Gastroesophageal sphincter (tissue), 4 donors: ENCODE data around the gene DEAF1. TPM values are rescaled to one million over a fixed set of nuclear protein-coding genes. Genes with fewer than 3 reads are reported as not detected.

Source experiments
- ATAC-seq: fragments of 150-250 bp; one replicate; pipeline ENCODE4 v1.9.1; 2016; ENCODE audit warnings: mild to moderate bottlenecking, moderate library complexity
- H3K27ac ChIP-seq, 4 donors: fragments of 200-600 bp; sonication (generic) in 3 of 4; 1 replicate in 3 of 4; 2 replicates in 1 of 4; pipeline ENCODE4 v1.5.1; 2016 to 2019
- H3K27me3 ChIP-seq: fragments of 200-600 bp; sonication (generic); one replicate; pipeline ENCODE4 v1.5.1; 2019
- H3K36me3 ChIP-seq, 2 donors: fragments of 200-600 bp; sonication (generic); one replicate each; pipeline ENCODE4 v1.5.1; 2019; ENCODE audit warnings: control low read depth in 1 of 2
- H3K4me1 ChIP-seq, 3 donors: fragments of 200-600 bp; sonication (generic); 1 replicate in 2 of 3; 2 replicates in 1 of 3; pipeline ENCODE4 v1.5.1; 2016 to 2019; ENCODE audit warnings: control low read depth in 2 of 3
- H3K4me3 ChIP-seq, 2 donors: fragments of 200-600 bp; sonication (generic); one replicate each; pipeline ENCODE4 v1.5.1; 2019; ENCODE audit warnings: mild to moderate bottlenecking in 1 of 2, moderate library complexity in 1 of 2
- H3K9me3 ChIP-seq, 3 donors: fragments of 200-600 bp; sonication (generic); one replicate each; pipeline ENCODE4 v1.5.1; 2017 to 2019; ENCODE audit warnings: control low read depth in 2 of 3
- EP300 ChIP-seq: sonication (generic); formaldehyde crosslinking; IDR thresholded peaks from one replicate; pipeline ENCODE4 v1.6.1; 2017; ENCODE audit warnings: antibody characterized with exemption, mild to moderate bottlenecking
- POLR2A ChIP-seq, 2 donors: fragments of 450-650 bp; IDR thresholded peaks; one replicate each; pipeline ENCODE4 v1.6.1; 2017; ENCODE audit warnings: antibody characterized with exemption in 2 of 2, mild to moderate bottlenecking in 2 of 2, moderate library complexity in 1 of 2
- POLR2AphosphoS5 ChIP-seq: sonication (generic); formaldehyde crosslinking; IDR thresholded peaks from one replicate; pipeline ENCODE4 v1.6.1; 2017; ENCODE audit warnings: antibody characterized with exemption
- WGBS, 2 donors: methylation state at CpG; one replicate each; pipeline ENCODE4 v1.1.5; 2018; ENCODE audit warnings: low coverage in 1 of 2; 5-methylcytosine and 5-hydroxymethylcytosine counted together
- total RNA-seq, 4 donors: library from RNA; depleted of rRNA; stranded (reverse); fragments of >200 nt; gene quantifications; one replicate each; pipeline ENCODE4 v1.1.0, GENCODE V29; 2016
- TF ChIP-seq, protein P1 (sequence below), 4 experiments: fragments of 200-600 bp in 2 of 4; fragments of 450-650 bp in 2 of 4; sonication (generic) in 1 of 4; IDR thresholded peaks; one replicate each; pipeline ENCODE4 v1.5.1; 2017 to 2019; ENCODE audit warnings: antibody characterized with exemption in 4 of 4, mild to moderate bottlenecking in 2 of 4, moderate library complexity in 2 of 4

DEAF1 gene
- total RNA-seq, 4 donors from 2014 or later: 19.9 to 45.0 (median 35.0) TPM

DNA sequence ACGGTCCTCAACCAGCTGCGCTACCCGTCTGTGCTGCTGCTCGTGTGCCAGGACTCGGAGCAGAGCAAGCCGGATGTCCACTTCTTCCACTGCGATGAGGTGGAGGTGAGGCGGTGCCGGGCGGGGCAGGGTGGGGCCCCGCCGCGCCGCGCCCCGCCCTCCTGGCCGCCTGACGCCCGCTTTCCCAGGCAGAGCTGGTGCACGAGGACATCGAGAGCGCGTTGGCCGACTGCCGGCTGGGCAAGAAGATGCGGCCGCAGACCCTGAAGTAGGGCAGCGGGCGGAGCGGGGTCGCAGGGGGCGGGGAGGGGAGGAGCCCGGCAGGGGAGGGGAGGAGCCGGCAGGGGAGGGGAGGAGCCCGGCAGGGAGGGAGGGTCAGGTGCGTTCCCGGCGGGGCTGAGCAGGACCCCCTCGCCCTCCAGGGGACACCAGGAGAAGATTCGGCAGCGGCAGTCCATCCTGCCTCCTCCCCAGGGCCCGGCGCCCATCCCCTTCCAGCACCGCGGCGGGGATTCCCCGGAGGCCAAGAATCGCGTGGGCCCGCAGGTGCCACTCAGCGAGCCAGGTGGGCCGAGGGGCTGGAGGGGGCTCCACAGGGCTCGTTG lies 25.7 kb upstream of the DEAF1 start:
- Histone ChIP-seq H3K9me3 (no peaks in the 10 kb centered on the region), H3K4me3 (peak overlapping the region; percentile 1 to 34), H3K36me3 (no peaks in the 10 kb centered on the region), H3K27me3 (peaks cover 75% of the 10 kb centered on the region), H3K4me1 (peaks cover 0 to 39% (median 15%) of the 10 kb centered on the region in 3 donors), H3K27ac (no peak overlapping the region)
- TF ChIP-seq EP300: no peak
- TF ChIP-seq POLR2AphosphoS5: no peak
- peak; percentile 28 for ATAC-seq
- no CpG with 5 or more reads among the region's 53 CpGs for WGBS, 2 donors

DNA sequence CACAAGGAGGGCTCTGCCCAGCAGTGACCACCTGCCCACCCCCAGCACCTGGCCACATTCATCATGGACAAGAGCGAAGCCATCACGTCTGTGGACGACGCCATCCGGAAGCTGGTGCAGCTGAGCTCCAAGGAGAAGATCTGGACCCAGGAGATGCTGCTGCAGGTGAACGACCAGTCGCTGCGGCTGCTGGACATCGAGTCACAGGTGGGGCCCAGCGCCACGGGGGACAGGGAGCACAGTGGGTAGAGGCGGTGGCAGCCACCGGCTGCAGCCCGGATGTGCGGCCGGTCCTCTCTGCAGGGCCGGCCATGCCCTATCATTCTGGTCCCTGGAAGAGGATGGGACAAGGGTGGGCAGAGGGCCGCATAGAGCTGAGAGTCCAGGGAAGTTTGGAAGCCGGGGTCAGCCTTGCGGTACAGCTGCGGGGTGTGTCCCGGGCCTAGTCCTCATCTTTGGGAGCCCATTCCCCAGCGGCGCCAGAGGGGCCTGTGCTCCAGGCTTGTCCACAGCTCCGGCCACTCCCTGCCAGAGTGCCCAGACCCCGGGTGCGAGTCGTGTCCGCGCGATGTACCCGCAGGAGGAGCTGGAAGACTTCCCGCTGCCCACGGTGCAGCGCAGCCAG lies 25.1 kb upstream of the DEAF1 start:
- Histone ChIP-seq H3K36me3 (no peaks in the 10 kb centered on the region), H3K4me3 (peak overlapping the region in 1 of 2 donors; percentile 34), H3K27me3 (peaks cover 69% of the 10 kb centered on the region), H3K27ac (no peak overlapping the region), H3K9me3 (peaks cover 0 to 5% (median 0%) of the 10 kb centered on the region in 3 donors), H3K4me1 (peaks cover 0 to 33% (median 12%) of the 10 kb centered on the region in 3 donors)
- TF ChIP-seq POLR2A (IDR thresholded peaks at IDR 0.05): no peak
- no peak for TF ChIP-seq EP300
- TF ChIP-seq, protein P1, sequence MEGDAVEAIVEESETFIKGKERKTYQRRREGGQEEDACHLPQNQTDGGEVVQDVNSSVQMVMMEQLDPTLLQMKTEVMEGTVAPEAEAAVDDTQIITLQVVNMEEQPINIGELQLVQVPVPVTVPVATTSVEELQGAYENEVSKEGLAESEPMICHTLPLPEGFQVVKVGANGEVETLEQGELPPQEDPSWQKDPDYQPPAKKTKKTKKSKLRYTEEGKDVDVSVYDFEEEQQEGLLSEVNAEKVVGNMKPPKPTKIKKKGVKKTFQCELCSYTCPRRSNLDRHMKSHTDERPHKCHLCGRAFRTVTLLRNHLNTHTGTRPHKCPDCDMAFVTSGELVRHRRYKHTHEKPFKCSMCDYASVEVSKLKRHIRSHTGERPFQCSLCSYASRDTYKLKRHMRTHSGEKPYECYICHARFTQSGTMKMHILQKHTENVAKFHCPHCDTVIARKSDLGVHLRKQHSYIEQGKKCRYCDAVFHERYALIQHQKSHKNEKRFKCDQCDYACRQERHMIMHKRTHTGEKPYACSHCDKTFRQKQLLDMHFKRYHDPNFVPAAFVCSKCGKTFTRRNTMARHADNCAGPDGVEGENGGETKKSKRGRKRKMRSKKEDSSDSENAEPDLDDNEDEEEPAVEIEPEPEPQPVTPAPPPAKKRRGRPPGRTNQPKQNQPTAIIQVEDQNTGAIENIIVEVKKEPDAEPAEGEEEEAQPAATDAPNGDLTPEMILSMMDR (IDR thresholded peaks at IDR 0.05): no peak
- no peak for TF ChIP-seq POLR2AphosphoS5
- 82% methylated on average over 13 of the region's 35 CpGs; no CpG with 5 or more reads in 1 of the 2 donors for WGBS, 2 donors
- peak; percentile 17 for ATAC-seq

DNA sequence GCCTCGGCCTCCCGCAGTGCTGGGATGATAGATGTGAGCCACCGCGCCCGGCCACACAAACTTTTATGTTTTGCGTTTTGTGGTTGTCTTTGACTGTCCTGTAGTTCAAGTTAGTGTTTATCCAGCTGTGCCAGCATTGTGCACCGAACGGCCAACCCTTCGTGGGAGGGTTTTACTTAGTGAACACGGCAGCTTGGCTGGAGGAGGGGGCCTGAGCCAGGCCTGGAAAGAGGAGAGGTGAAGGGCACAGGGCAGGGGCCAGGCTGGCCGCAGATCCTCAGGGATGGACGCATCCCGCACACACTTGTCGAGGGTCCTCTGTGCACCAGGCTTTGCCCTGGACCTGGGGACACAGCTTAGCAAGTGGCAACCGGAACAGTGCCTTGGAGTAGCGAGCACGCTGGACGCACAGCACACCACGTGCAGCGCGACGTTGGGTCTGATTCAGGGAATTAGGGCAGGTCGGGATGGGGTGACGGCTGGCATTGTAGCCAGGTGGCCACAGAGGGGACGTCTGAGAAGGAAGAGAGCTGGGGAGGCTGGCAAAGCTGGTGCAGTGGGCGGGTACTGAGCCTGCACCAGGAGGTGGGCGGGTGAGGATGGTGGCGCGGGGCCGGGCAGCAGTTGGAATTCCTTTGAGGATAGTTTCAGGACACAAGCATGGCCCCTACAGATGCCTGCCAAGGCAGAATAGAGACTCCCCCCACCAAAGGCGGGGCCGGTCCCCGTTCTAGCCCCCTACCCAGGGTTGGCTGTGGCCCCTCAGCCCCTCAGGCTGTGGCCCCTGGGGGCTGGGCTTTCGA lies 24.4 kb upstream of the DEAF1 start:
- WGBS, 2 donors: 74 to 76% methylated on average over 6 to 9 of the region's 34 CpGs
- Histone ChIP-seq H3K27me3 (peaks cover 62% of the 10 kb centered on the region), H3K36me3 (no peaks in the 10 kb centered on the region), H3K27ac (no peak overlapping the region), H3K4me1 (peaks cover 0 to 33% (median 12%) of the 10 kb centered on the region in 3 donors), H3K4me3 (no peak overlapping the region), H3K9me3 (peaks cover 0 to 8% (median 0%) of the 10 kb centered on the region in 3 donors)
- no peak for ATAC-seq
- TF ChIP-seq POLR2AphosphoS5 (no peak), POLR2A (IDR thresholded peaks at IDR 0.05) (no peak), EP300 (no peak)
- TF ChIP-seq, protein P1 (IDR thresholded peaks at IDR 0.05): no peak

DNA sequence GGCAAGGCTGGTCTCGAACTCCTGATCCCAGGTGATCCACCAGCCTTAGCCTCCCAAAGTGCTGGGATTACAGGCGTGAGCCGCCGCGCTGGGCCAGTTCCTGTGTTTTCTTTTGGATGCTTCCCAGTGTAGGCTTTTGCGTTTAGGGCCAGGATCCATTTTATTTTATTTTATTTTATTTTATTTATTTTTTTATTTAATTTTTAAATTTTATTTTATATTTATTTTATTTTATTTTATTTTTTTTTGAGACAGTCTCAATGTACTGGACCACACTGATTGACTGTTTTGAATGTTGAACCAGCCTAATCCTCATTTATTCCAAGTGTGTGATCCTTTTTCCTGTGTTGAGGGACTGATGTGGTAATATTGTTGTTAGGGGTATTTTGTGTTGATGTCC lies 19.4 kb upstream of the DEAF1 start:
- no peak for ATAC-seq
- Histone ChIP-seq H3K4me3 (no peak overlapping the region), H3K9me3 (peaks cover 0 to 8% (median 0%) of the 10 kb centered on the region in 3 donors), H3K36me3 (no peaks in the 10 kb centered on the region), H3K27ac (no peak overlapping the region), H3K27me3 (peaks cover 51% of the 10 kb centered on the region), H3K4me1 (peaks cover 0 to 12% (median 3%) of the 10 kb centered on the region in 3 donors)
- WGBS, 2 donors: 98% methylated on average over 5 of the region's 6 CpGs; no CpG with 5 or more reads in 1 of the 2 donors
- TF ChIP-seq POLR2AphosphoS5: no peak
- TF ChIP-seq EP300: no peak

DNA sequence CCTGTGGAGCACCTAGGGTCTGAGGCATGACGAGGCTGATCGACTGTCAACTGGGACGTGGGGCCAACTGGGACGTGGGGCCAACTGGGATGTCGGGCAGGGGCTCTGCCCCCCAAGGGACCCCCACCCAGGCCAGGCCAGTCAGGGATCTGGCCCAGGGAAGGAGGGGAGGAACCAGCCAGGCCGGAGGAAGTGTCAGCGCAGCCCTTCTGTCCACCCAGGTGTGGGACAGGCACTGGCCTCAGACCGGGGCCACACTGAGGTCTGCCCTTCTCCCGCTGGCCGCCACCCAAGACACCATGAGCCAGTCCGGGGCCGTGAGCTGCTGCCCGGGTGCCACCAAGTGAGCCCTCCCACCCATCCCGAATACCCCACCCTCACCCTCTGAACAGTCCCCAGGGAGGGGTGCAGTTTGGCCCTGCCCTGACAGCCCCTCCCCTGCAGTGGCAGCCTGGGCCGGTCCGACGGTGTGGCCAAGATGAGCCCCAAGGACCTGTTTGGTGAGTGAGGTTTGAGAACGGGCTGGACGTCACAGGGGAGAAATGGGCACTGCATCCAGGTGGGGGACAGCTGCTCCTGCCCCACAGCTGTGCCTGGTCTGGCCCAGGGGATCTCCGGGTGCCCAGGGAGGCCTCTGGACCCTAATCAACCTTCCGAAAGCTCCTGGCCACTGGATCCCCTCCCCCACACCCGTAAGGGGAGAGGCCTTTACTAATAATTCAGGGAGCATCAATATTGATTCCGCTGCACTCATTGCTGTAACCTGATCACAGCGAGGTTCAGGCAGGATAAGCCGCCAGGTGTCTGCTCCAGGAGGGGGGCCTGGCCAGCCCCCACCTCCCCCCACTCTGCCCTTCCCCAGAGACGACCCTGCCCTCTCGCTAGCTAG lies 14.3 kb upstream of the DEAF1 start:
- H3K4me1 ChIP-seq: peaks cover 0 to 47% (median 28%) of the 10 kb centered on the region in 3 donors
- TF ChIP-seq POLR2AphosphoS5: no peak
- no peak for TF ChIP-seq EP300
- TF ChIP-seq, protein P1 (IDR thresholded peaks at IDR 0.05): no peak
- no peak for TF ChIP-seq POLR2A (IDR thresholded peaks at IDR 0.05)
- ATAC-seq: no peak
- no peaks in the 10 kb centered on the region for H3K9me3 ChIP-seq
- peaks cover 80% of the 10 kb centered on the region for H3K27me3 ChIP-seq
- H3K27ac ChIP-seq: peak overlapping the region in 1 of 4 donors; percentile 64
- H3K4me3 ChIP-seq: no peak overlapping the region
- WGBS, 2 donors: no CpG with 5 or more reads among the region's 27 CpGs
- peaks cover 0 to 5% of the 10 kb centered on the region in 2 donors for H3K36me3 ChIP-seq
